ENCODE measurements around the gene PTPRN2. TPM values are rescaled to one million over a fixed set of nuclear protein-coding genes. Genes with fewer than 3 reads are reported as not detected.

The PTPRN2 gene
- total and polyA plus RNA-seq, 2 of the 13 experiments (the other 11 are each of a cell fraction or from before 2014, with no cell fraction given) = 2.5 to 24.2 TPM

DNA sequence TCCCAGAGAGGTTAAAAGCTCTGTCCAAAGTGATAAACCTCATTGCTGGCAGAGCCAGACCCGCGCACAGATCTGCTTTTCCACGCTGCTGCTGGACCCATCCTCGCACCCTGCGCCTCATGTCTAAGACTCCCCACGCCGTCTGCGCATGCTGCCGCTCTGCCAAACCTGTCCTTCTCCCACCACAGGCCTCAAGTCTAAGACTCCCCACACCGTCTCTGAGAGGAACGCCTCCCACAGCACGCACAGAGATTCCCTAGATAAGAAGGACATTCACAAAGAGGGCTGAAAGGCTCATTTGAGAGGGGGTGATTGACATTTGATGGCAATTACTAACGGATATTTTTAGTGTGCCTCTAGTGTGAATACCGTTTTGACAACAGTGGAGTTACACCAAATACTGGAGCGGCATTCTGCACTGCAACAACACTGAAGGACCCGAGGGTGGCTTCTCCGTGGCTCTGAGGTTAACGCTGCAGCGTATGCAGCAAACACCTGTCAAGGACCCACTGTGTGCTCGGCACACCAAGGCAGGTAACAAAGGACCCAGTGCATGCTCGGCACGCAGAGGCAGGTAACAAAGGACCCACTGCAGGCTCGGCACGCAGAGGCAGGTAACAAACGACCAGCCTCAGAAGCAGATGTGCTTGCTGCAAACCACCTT is 1019.4 kb downstream of the PTPRN2 start (continued):
- TF ChIP-seq, protein P1, sequence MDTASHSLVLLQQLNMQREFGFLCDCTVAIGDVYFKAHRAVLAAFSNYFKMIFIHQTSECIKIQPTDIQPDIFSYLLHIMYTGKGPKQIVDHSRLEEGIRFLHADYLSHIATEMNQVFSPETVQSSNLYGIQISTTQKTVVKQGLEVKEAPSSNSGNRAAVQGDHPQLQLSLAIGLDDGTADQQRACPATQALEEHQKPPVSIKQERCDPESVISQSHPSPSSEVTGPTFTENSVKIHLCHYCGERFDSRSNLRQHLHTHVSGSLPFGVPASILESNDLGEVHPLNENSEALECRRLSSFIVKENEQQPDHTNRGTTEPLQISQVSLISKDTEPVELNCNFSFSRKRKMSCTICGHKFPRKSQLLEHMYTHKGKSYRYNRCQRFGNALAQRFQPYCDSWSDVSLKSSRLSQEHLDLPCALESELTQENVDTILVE (CRISPR knock-in tag; IDR thresholded peaks at IDR 0.05) = no peak
- no peak for TF ChIP-seq GRHL1 (CRISPR knock-in tag; conservative IDR thresholded peaks at IDR 0.05)
- TF ChIP-seq HNF4G (IDR thresholded peaks at IDR 0.05; ENCODE audit: borderline replicate concordance, low read depth, low read length) = no peak
- no peak for TF ChIP-seq HNF4G (CRISPR knock-in tag; IDR thresholded peaks at IDR 0.05; ENCODE audit: borderline replicate concordance, low read depth)
- no peak for TF ChIP-seq NFATC3 (CRISPR knock-in tag; IDR thresholded peaks at IDR 0.05)
- no peak for TF ChIP-seq ZSCAN20 (CRISPR knock-in tag; IDR thresholded peaks at IDR 0.05; ENCODE audit: borderline replicate concordance)
- TF ChIP-seq ZFP62 (CRISPR knock-in tag; IDR thresholded peaks at IDR 0.05) = no peak
- TF ChIP-seq ZFAT (CRISPR knock-in tag; conservative IDR thresholded peaks at IDR 0.05) = no peak
- no peak for TF ChIP-seq ZNF143 (CRISPR knock-in tag; IDR thresholded peaks at IDR 0.05)
- TF ChIP-seq, protein P2, sequence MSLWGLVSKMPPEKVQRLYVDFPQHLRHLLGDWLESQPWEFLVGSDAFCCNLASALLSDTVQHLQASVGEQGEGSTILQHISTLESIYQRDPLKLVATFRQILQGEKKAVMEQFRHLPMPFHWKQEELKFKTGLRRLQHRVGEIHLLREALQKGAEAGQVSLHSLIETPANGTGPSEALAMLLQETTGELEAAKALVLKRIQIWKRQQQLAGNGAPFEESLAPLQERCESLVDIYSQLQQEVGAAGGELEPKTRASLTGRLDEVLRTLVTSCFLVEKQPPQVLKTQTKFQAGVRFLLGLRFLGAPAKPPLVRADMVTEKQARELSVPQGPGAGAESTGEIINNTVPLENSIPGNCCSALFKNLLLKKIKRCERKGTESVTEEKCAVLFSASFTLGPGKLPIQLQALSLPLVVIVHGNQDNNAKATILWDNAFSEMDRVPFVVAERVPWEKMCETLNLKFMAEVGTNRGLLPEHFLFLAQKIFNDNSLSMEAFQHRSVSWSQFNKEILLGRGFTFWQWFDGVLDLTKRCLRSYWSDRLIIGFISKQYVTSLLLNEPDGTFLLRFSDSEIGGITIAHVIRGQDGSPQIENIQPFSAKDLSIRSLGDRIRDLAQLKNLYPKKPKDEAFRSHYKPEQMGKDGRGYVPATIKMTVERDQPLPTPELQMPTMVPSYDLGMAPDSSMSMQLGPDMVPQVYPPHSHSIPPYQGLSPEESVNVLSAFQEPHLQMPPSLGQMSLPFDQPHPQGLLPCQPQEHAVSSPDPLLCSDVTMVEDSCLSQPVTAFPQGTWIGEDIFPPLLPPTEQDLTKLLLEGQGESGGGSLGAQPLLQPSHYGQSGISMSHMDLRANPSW (CRISPR knock-in tag; IDR thresholded peaks at IDR 0.05; ENCODE audit: borderline replicate concordance) = no peak
- no peak for TF ChIP-seq BATF2 (CRISPR knock-in tag; IDR thresholded peaks at IDR 0.05)
- TF ChIP-seq SALL2 (CRISPR knock-in tag; IDR thresholded peaks at IDR 0.05) = no peak
- no peak for TF ChIP-seq HDAC1 (CRISPR knock-in tag; IDR thresholded peaks at IDR 0.05)
- TF ChIP-seq, protein P3, sequence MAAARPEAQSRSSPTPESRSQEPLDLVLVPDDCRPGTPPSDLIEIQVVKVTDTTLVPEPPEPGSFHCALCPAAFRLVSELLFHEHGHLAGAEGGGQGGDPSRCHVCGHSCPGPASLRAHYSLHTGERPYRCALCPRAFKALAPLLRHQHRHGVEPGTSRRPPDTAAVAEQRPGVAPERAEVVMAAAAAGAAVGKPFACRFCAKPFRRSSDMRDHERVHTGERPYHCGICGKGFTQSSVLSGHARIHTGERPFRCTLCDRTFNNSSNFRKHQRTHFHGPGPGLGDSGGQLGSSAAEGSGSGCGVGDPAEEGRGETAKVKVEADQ (CRISPR knock-in tag; IDR thresholded peaks at IDR 0.05; ENCODE audit: borderline replicate concordance) = peak; percentile 60; the same call in 1 of the 2 replicates
